SK-N-MC (cell line): Measurements from ENCODE around the gene ANKRD53.

ENCODE experiments used
- EZH2 ChIP-seq: fragments of 200-600 bp; sonication (generic); IDR thresholded peaks from one replicate; pipeline ENCODE4 v1.6.1; 2017; ENCODE audit warnings: antibody characterized with exemption
- POLR2AphosphoS5 ChIP-seq: IDR thresholded peaks from 2 replicates; pipeline ENCODE4 v1.6.1; 2012; ENCODE audit warnings: mild to moderate bottlenecking, low read depth, low read length, borderline replicate concordance

- TF ChIP-seq POLR2AphosphoS5: no peak
- no peak for TF ChIP-seq EZH2
These were observed 46.9 kb upstream of the ANKRD53 start for GRCh38 chr2:70931376-70932000.
